ENCODE results near the gene EBPL.

DNA sequence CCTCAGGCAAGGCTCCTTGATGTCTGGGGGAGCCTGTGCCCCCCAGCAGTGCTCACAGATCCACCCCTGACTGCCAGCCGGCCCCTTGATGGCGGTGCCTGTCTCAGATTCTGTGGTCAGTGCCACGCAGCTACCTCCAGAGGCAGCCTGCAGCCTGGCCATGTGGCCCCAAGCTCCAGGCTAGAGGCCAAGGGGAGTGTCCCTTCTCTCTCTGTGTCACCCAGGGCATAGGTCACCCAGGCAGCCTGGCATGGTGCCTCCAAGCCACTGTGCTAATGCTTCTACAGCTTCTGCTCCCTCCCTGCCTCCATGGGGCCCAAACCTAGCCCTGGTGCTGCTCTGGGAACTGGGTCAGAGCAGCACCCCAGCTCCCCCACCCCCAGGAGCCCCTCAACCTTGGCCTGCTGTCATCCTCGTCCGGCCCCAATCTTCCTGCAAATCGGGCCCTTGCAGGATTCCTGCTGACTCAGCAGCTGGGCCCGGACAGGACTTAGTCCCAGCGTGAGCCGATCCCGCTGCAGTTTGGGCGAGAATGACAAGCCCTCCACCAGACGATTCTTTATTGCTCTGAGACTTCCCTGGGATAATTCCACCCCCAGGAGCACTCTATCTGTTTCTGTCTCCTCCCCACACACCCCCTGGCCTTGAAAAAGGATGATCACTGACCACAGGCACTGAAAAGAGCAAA lies 65.8 kb downstream of the EBPL start:
- TF ChIP-seq, protein P1, sequence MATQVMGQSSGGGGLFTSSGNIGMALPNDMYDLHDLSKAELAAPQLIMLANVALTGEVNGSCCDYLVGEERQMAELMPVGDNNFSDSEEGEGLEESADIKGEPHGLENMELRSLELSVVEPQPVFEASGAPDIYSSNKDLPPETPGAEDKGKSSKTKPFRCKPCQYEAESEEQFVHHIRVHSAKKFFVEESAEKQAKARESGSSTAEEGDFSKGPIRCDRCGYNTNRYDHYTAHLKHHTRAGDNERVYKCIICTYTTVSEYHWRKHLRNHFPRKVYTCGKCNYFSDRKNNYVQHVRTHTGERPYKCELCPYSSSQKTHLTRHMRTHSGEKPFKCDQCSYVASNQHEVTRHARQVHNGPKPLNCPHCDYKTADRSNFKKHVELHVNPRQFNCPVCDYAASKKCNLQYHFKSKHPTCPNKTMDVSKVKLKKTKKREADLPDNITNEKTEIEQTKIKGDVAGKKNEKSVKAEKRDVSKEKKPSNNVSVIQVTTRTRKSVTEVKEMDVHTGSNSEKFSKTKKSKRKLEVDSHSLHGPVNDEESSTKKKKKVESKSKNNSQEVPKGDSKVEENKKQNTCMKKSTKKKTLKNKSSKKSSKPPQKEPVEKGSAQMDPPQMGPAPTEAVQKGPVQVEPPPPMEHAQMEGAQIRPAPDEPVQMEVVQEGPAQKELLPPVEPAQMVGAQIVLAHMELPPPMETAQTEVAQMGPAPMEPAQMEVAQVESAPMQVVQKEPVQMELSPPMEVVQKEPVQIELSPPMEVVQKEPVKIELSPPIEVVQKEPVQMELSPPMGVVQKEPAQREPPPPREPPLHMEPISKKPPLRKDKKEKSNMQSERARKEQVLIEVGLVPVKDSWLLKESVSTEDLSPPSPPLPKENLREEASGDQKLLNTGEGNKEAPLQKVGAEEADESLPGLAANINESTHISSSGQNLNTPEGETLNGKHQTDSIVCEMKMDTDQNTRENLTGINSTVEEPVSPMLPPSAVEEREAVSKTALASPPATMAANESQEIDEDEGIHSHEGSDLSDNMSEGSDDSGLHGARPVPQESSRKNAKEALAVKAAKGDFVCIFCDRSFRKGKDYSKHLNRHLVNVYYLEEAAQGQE (IDR thresholded peaks at IDR 0.05; ENCODE audit: insufficient read depth in 1 of 2, low read depth in 2 of 2, low read length in 2 of 2): no peak
- TF ChIP-seq POLR2AphosphoS5 (IDR thresholded peaks at IDR 0.05; ENCODE audit: low read depth, low read length) (no peak), TAF1 (IDR thresholded peaks at IDR 0.05; ENCODE audit: borderline replicate concordance, insufficient read depth, low read length) (no peak), SIN3A (IDR thresholded peaks at IDR 0.05; ENCODE audit: borderline replicate concordance, insufficient read depth, low read length) (no peak), FOXP2 (optimal IDR thresholded peaks at IDR 0.05; ENCODE audit: borderline replicate concordance, extremely low read depth, extremely low read length, insufficient read depth) (no peak)
